NCI-H460 (cell line): Measurements from ENCODE around the gene OR6K2. TPM values are rescaled to one million over a fixed set of nuclear protein-coding genes. Genes with fewer than 3 reads are reported as not detected.
"Not testable (repeated sequence)": the region's sequence is repeated elsewhere in the genome, so short reads cannot be mapped to it uniquely, and the experiment has no call there.

Experiments used
- DNase-seq: peaks from one replicate; pipeline ENCODE4 v3.0.0-alpha.2; 2016; ENCODE audit warnings: low read depth; ENCODE audit errors: extremely low read depth
- polyA plus RNA-seq: library from polyadenylated mRNA; depleted of rRNA; stranded (reverse); fragments of >200 nt; gene quantifications from 2 replicates; pipeline ENCODE4 v1.2.3, GENCODE V29; 2014; cell fraction: nucleus; rRNA removed
- total RNA-seq: library from RNA; depleted of rRNA; stranded (reverse); fragments of >200 nt; shearing (Covaris generic); gene quantifications from 2 replicates; pipeline ENCODE4 v1.2.3, GENCODE V29; 2014; rRNA removed

Gene OR6K2
- not detected in 2 replicates for total RNA-seq
- not detected in 2 replicates for polyA plus RNA-seq

DNA sequence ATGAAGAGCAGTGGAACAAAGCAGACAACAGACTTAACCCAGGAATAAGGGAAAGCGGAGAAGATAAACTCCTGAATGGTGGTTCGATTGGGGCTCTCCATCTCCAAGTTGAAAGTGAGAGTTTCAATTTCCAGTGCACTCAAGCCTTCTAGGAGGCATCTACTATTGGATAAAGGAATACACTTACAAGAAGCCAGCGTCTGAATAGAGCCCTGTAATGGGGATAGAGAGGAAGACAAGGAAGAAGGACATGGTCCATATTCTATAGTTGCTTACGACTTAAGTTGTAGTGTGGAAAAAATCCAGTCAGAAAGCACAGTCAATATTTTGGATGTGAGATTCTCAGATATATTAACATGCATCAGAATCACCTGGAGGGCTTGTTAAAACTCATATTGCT lies at the start of gene OR6K2:
TSS of gene OR6K2 (minus strand) at position 101 of the 400 bp plus-strand sequence. CDS start at position 101, 0 bp downstream.
- DNase-seq: no peak

DNA sequence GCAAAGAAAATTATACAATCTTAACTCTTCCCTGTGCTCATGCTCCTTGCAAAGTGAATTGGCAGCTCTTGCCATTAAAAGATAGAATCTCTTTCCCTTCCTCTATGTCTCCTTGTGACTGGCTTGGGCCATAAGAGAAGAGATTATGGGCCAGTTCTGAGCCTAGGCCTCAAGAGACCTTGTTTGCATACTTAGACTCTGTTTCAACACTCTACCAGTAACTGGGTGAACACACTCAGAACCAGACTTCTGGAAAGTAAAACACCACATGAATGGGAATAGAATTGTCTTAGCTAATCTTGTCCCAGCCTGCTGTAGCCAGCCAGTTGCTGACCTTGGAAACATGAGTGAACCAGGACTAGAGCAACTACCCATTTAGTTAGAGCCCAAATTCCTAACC lies 35.4 kb upstream of the OR6K2 start:
- DNase-seq: no peak

- no peak for DNase-seq
Observed at GRCh38 chr1:158732524-158732923, 32.1 kb upstream of the OR6K2 start.

- DNase-seq: no peak
Observed at GRCh38 chr1:158731707-158732106, 31.3 kb upstream of the OR6K2 start.

GRCh38 chr1:158730453-158730852 lies 30.0 kb upstream of the OR6K2 start:
- DNase-seq: no peak

DNA sequence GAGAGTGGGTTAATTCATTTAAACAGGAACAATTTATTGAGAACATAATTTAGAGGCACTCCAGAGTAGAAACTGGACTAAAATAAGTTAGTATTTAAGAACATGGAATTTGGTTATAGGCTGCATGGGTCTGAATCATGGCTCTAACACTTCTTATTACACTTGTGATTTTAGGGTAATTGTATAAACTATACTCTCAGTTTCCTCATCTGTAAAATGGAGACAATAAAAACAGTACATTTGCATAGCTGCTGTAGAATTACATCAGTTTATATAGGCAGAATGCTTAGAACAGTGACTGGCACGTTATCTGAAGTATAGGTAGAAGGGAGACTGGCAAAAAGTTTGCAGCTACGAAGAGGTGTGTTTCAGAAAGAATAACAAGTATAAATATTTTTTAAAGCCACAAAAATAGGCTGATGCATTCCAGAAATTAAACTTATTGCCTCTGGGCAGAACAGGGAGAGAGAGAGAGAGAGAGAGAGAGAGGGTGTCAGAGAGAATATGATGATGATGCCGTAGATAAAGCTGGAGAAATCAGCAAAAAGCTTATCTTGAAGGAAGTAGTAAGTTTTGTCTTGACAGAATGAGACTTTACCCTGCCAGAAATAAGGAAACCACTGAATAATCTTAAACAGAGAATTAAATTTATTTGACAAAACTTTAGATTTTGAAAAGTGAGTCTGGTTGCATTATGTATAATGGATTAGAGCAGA lies 28.2 kb upstream of the OR6K2 start:
- DNase-seq: no peak

GRCh38 chr1:158724442-158724841 lies 24.0 kb upstream of the OR6K2 start:
- no peak for DNase-seq

DNA sequence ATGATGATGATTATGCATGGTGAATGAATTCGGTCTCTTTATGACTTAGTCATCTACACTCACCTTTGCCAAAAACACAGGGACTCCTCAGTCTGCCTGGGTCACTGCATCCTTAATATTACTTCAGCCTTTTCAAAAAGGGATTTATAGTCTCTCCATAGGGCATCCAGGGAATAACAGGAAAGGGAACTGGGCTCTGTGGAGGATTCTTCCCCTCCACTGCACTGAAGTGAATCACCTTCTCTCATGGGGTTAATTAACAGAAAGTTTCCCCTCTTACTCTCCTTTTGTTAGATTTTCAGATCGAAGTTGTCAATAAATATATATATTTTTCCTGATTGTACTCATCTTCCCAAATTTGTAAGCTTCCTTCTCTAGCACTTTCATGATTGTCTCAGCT lies 20.2 kb upstream of the OR6K2 start, which contains the start of gene OR6K3:
TSS of gene OR6K3 (minus strand) at position 101 of the 400 bp plus-strand sequence. CDS start 2,605 bp downstream, outside the sequence.
- no peak for DNase-seq

DNA sequence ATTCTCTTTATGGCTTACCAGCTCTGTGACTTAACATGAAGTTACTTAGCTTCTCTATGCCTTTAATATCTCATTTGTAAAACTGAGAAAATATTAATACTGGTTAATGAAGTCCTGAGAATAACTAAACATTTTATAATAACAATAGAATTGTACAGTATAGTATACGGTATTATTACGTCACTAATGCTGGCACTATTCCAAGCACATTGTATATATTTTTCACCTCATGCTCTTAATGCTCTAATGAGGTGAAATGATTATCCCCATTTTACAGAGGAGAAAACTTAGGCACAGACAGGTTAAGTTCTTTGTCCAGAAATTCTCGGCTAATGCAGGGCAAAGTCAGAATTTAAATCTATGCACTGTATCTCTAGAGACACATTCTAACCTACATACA lies 19.2 kb upstream of the OR6K2 start:
- no peak for DNase-seq

- DNase-seq: no peak
Observed at GRCh38 chr1:158717344-158717743, 16.9 kb upstream of the OR6K2 start.

DNA sequence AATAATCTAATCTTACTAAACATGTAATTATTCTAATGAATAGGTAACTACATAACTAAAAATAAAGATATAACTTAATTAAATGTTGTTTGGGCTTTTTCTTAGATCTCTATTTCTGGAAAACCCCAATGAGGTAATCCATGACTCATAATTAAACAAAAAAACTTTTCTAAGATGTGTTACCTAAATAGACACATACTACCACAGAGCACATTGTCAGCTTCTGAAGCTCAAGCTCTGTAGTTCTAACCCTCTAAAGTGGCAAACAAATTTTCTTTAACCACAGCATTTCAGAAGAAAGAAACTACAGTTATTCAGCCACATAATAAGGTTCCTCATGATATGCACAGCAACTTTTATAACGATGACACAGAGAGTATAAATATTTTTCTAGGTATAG lies 15.9 kb upstream of the OR6K2 start:
- no peak for DNase-seq

GRCh38 chr1:158714754-158715153 lies 14.3 kb upstream of the OR6K2 start:
- no peak for DNase-seq

GRCh38 chr1:158711098-158711497 lies 10.6 kb upstream of the OR6K2 start:
- DNase-seq: no peak

- DNase-seq: no peak
Observed at GRCh38 chr1:158706096-158706495, 5.6 kb upstream of the OR6K2 start.

DNA sequence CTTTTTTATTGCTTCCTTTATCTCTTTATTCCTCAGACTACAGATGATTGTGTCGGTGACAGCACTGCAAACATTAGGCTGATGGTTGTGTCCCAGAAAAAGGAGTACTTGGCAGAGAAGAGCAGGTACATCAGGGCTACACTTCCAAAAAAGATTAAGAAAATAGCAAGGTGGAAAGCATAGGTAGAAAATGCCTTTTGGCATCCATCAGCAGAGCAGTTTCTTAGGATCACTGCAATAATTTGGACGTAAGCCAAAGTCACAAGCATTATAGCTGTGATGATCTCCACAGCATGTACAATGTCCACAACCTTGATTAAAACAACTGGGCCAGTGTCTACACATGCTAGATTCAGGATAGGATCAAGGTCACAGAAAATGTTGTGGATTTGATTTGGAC lies 5.9 kb downstream of the OR6K2 start:
- DNase-seq: no peak

DNA sequence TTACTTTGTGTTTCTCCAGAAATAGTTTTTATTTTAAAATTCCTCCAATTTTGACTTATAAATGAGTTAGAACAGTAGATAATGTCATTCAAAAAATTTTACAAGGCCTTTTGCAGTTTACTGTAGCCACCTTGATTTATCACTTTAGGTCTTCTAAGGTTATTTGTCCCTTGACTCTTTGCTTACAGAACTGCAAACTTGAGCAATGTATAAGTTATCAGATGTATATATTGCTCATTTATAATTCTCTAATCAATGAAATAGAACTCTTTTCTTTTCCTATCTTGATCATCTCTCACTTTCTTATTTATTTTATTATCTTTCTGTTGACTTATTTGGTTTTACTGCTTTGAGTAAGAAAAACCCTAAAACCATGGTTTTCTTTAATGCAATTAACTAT lies 8.1 kb downstream of the OR6K2 start:
- no peak for DNase-seq

GRCh38 chr1:158691907-158692306 lies 8.5 kb downstream of the OR6K2 start:
- DNase-seq: no peak

- DNase-seq: not testable (repeated sequence)
Observed at GRCh38 chr1:158691149-158691548, 9.3 kb downstream of the OR6K2 start.

- no peak for DNase-seq
Observed at GRCh38 chr1:158689875-158690274, 10.6 kb downstream of the OR6K2 start.

DNA sequence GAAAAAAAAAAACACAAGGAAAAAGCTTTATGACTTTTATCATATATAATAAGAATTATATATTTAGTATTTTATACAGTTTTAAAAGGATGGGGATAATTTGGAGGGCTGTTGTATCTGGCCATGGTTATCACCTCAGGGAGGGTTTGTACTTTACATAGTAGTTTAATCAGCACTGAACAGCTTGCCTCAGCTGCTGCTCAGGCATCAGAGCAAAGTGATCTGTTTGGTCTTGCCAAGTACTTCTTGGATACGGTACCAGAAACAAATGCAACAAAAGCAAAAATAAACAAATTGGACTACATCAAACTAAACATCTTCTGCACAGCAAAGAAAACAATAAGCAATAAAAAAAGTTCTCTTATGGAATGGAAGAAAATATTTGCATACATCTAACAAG lies 11.3 kb downstream of the OR6K2 start:
- DNase-seq: no peak

DNA sequence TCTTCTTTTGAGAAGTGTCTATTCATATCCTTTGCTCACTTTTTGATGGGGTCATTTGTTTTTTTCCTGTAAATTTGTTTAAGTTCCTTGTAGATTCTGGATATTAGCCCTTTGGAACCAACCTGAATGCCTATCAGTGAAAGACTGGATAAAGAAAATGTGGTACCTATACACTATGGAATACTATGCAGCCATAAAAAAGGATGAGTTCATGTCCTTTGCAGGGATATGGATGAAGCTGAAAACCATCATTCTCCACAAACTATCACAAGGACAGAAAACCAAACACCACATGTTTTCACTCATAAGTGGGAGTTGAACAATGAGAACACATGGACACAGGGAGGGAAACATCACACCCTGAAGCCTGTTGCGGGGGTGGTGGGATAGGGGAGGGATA lies 12.1 kb downstream of the OR6K2 start:
- not testable (repeated sequence) for DNase-seq

DNA sequence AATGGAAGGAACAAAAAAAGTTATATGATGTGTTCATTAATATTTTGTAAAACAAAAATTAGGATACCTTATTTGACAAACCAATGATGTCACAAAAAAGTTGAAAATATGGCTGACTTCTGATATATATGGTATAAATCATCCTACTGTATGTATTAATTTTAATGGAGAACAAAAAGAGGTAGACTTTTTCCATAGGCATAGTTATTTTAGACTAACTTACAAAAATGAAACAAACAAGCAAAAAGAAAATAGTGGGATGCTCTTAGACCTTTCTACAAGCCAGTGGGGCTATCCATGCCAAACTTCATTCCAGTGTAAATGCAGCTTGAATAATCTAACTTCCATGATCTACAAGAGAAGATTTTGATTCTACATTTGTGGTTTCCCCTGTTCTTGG lies 13.4 kb downstream of the OR6K2 start:
- DNase-seq: no peak
